HG03039 (cell line): ENCODE results near the gene TARS2.

Experiments used
- ATAC-seq: cut with Tn5 transposase; IDR thresholded peaks from one replicate; pipeline ENCODE4 v1.9.1; 2021; ENCODE audit warnings: mild to moderate bottlenecking, moderate library complexity; ENCODE audit not compliant: unreplicated experiment

TARS2 gene

DNA sequence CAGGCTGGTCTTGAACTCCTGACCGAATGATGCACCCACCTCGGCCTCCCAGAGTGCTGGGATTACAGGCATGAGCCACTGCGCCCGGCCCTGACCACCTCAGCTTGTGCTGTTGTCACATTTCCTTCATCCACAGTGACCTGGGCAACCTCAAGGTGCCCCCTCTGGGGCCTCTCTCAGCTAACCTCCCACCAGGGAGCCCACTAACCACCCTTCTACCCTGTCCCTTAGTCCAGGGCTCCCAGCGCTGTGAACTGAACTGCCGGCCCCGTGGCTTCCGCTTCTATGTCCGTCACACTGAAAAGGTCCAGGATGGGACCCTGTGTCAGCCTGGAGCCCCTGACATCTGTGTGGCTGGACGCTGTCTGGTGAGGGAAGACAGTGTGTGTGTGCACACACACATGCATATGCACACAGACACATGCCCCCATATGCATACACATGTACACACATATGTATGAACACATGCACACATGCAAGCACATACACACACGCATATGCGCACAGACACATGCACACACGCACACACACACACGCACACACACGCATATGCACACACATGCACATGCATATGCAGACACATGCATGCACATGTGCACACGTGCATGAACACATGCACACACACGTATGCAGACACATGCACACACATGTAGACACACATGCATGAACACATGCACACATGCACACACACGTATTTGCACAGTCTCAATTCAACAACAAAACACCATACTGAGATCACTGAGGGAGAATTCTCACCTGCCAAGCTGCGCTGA lies 68.2 kb downstream of the TARS2 start:
- ATAC-seq, result no peak

DNA sequence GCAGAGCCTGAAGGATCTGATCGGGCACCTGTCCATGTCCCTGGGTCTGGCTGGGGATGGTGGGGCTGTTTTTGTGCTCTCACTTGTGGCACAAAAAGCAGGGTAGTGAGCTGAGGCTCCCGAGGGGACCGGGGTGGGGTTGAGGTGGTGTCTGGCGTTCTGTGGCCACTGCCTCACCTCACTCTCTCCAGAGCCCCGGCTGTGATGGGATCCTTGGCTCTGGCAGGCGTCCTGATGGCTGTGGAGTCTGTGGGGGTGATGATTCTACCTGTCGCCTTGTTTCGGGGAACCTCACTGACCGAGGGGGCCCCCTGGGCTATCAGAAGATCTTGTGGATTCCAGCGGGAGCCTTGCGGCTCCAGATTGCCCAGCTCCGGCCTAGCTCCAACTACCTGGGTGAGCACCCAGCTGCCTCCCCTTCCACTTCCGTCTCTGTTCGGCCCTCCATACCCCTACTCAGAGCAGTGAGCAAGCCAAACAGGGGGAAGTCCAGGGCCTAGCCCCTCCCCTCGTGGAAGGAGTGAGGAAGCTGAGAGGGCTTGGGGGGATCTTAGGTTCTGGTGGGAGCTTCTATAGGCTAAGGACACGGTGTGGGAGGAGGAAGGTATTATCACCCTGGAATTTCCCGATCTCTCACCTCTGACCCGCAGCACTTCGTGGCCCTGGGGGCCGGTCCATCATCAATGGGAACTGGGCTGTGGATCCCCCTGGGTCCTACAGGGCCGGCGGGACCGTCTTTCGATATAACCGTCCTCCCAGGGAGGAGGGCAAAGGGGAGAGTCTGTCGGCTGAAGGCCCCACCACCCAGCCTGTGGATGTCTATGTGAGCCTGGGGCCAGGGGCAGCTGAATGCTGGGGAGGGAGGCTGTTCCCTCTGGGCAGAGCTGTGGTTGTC lies 69.0 kb downstream of the TARS2 start:
- ATAC-seq, result no peak

DNA sequence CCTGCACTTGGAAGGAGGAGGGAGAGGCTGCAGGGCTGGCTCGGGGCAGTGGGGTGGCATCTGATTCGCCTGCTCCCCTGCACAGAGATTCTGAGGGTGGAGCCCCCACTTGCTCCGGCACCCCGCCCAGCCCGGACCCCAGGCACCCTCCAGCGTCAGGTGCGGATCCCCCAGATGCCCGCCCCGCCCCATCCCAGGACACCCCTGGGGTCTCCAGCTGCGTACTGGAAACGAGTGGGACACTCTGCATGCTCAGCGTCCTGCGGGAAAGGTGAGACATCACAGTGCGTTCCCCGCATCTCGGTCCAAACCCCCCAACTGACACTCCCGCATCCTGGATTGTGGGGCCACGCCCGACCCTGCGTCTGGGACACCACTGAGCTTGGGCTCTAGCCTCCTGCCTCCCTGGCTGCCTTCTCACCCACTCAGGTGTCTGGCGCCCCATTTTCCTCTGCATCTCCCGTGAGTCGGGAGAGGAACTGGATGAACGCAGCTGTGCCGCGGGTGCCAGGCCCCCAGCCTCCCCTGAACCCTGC lies 69.9 kb downstream of the TARS2 start:
- ATAC-seq, result no peak
